GM15510 (cell line): ENCODE measurements around the gene RCE1.

Source experiments
- POLR2A ChIP-seq: IDR thresholded peaks from 3 replicates; pipeline ENCODE4 v1.6.1; 2011; ENCODE audit warnings: borderline replicate concordance; ENCODE audit not compliant: insufficient read length; ENCODE audit errors: extremely low read depth

The RCE1 gene

DNA sequence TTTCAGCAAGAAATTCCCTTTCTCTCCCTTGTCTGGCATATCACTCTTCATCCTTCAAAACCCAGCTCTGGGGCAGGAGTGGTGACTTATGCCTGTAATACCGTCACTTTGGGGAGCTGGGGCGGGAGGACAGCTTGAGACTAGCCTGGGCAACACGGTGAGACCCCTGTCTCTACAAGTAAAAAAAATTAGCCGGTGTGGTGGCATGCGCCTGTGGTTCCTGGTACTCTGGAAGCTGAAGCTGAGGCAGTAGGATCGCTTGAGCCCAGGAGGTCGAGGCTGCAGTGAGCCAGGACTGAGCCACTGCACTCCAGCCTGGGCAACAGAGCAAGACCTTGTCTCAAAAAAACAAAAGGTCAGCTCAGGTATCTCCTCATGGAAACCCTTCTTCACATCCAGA is 1.4 kb upstream of the RCE1 start:
- TF ChIP-seq POLR2A: no peak

GRCh38 chr11:66842501-66842895 is 743 bp upstream of the RCE1 start:
- no peak for TF ChIP-seq POLR2A

DNA sequence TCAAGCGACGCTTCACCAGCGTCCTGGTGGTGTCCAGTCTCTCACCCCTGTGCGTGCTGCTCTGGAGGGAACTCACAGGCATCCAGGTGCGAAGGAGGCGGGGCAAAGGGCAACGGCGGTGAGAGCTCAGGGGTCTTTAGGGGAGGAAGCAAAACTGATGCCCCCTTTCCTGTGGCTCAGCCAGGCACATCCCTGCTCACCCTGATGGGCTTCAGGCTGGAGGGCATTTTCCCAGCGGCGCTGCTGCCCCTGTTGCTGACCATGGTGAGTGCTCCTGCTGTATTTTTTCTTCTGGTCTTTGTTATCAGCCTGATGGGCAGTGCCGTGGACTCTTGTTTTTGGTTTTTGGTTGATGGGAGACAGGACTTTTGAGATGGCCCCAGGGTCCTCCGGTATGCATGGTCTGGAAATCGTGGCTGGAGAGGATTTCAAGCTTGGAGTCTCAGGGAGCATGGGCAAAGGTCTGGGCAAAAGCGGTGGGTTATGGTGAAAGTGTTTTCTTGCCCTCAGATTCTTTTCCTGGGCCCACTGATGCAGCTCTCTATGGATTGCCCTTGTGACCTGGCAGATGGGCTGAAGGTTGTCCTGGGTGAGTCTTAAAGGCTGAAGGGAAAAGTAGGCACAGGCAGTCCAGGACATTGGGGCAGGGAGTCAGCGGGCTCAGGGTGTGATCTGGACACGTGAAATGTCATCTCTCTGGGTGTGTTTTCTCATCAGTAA is 695 bp downstream of the RCE1 start:
- TF ChIP-seq POLR2A: no peak

DNA sequence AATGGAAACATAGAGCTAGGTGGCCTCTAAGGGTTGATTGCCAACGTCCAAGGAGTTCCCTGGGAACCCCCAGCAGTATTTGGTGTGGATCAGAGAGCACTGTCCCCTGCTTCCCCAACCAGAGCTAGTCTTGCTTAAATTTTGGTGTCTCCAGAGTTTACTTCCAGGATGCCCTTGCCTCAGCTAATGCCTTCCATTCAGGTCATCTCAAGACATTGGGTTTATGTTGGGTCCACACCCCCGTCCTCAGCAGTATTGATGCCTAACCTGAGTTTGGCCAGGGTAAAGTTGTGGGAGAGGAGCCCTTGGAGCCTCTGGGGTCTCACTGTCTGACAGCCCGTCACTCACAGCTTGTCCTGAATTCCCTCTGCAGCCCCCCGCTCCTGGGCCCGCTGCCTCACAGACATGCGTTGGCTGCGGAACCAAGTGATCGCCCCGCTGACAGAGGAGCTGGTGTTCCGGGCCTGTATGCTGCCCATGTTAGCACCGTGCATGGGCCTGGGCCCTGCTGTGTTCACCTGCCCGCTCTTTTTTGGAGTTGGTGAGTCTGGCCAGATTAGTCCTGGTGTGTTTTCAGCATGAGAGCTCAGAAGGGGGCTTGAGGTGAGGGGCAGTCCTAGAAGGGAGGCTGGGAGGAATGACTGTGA is 1.4 kb downstream of the RCE1 start:
- no peak for TF ChIP-seq POLR2A

DNA sequence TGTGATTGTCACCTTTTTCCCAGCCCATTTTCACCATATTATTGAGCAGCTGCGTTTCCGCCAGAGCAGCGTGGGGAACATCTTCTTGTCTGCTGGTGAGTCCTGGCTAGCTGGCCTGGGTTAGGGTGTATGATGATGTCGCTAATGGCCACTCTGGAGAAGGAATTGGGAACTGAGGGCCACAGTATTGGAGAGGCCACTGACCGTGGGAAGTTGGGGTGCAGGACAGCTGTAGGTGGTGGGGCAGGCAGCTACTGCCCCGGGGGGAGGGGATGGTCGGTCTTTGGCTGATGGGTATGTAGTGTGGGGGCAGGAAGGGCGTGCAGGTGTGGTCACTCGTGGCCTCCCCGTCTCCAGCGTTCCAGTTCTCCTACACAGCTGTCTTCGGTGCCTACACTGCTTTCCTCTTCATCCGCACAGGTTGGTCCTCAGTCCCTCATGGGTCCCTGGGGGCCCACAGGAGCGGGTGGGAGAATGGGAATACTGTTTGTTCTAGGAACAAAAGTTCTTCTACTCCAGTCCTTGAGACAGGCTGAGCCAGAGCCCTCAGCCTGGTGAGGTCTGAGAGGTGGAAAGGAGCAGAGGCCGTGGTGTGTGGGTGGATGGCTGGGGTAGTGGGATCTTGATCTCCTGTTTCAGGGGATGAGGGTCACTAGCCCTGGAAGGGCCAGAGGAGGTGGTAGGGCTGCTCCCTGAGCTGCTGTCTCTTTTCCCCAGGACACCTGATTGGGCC is 2.1 kb downstream of the RCE1 start:
- TF ChIP-seq POLR2A: no peak

DNA sequence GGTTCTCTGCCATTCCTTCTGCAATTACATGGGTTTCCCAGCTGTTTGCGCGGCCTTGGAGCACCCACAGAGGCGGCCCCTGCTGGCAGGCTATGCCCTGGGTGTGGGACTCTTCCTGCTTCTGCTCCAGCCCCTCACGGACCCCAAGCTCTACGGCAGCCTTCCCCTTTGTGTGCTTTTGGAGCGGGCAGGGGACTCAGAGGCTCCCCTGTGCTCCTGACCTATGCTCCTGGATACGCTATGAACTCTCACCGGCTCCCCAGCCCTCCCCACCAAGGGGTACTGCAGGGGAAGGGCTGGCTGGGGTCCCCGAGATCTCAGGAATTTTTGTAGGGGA is 2.6 kb downstream of the RCE1 start:
- no peak for TF ChIP-seq POLR2A

DNA sequence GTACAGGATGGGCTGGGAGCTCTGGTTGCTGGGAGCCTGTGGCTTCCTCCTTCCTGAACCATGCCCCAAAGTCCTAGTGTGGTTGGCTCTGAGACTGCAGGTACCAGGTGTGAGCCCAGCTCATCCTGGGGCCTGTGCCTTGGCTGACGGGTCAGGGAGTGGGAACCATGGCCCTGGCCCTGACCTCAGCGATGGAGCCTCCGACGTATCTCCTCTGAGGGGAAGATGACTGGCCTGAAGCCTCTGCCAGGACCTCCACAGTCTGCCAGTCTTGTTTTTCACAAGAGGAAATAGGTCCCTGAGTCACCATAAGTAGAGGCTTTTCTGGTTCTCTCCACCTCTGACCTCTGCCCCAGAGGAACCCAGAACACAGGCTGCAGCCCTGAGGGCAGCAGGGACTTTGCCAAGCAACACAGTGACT is 3.4 kb downstream of the RCE1 start:
- no peak for TF ChIP-seq POLR2A

DNA sequence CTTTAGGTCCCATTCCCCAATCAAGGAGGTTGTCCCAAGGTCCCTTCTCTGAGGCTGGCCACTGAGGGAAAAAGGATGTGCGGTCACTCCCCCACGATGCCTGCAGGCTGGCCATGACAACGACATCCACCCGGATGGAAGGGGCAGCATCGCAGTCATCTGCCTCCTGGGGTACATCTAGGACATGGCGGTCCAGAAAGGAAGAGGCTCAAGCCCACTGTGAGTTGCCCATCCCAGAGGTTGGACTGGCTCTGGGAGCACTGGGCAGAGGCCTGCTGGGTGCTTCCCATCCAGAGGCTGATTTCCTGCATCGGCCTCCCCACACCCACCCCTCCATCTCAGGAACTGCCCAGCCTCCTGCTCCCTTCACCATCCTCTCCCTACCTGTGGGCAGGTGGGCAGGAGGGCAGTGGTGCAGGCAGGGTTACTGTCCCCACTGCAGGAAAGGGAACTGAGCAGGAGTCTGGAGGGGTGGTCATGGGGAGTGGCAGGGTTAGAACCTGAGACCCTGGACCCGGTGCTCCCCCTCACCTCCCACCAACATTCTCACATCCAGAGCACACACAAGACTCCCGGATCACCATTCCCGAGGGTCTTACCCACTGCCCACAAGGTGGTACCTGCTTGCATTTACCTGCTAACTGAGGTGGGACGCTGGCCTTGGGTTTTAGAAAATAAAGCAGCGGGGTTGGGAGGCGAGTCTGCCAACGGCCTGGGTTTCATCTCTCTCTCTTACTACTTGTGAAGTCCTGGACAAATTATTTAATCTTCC is 4.4 kb downstream of the RCE1 start:
- no peak for TF ChIP-seq POLR2A

DNA sequence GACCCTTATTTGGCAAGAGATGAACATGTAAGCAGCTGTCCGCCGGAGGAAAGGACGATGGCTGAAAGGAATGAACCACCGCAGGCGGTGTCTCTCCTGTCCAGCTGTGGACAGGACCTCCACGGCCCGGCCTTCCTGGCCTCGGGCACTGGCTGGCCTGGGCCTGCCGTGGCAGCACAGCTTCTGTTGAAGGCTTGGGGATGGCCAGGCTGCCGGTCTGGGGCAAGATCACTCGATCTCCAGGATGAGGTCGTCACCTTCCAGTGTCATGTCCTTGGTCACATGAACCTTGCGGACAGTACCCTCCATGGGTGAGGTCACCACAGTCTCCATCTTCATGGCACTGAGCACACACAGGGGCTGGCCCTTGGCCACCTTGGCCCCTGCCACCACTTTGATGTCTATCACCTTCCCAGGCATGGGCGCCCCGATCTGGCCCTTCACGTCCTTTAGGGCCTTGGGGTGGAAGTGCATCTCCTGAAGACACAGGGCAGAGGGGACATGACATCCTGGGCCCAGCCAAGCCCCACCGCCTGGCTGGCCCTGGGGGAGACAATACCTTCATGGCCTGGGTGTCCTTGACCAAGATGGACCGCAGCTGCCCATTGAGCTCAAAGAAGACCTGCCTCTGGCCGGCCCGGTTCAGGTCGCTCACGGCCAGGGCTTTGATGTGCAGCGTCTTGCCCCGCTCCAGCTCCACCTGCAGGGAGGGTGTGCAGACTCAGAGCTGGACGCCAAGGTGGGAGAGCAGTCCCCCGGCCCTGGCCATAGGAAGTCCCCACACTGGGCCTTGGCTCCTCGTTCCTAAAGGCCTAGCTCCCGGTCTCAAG is 5.6 kb downstream of the RCE1 start:
- no peak for TF ChIP-seq POLR2A

GRCh38 chr11:66849501-66850234 is 6.4 kb downstream of the RCE1 start:
- no peak for TF ChIP-seq POLR2A

GRCh38 chr11:66850235-66850587 is 7.0 kb downstream of the RCE1 start:
- no peak for TF ChIP-seq POLR2A

GRCh38 chr11:66850588-66851238 is 7.5 kb downstream of the RCE1 start:
- TF ChIP-seq POLR2A: no peak

DNA sequence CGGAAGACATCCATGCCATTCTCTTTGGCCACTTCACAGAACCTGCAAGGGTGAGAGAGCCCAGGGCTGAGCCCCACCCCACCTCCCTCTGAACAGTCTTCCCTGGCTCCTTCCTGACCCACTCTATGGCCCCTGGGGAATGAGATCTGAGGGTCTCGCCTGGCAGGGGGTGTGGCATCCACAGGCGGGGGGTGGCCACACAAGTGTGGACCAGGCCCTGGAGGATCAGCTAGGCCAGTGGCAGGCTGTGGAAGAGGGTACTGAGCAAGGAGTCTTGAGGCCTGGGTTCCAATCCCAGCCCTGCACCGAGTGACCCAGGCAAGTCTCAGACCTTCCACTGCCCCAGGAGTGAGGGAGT is 8.0 kb downstream of the RCE1 start:
- no peak for TF ChIP-seq POLR2A
